HepG2 (cell line): Measurements from ENCODE around the gene TREM1. TPM values are rescaled to one million over a fixed set of nuclear protein-coding genes. Genes with fewer than 3 reads are reported as not detected.

Experiments used
- ATAC-seq: fragments of 200-7000 bp; cut with Tn5 transposase; 3 replicates; pipeline ENCODE4 v1.9.1; 2020; ENCODE audit warnings: mild to moderate bottlenecking, moderate library complexity
- BruUV-seq: library from RNA; stranded (reverse); fragments of 400-500 nt; replicated peaks from 2 replicates; lab custom pipeline; 2021; lab: Mats Ljungman, UMichigan
- CTCF ChIA-PET: fragments of 300-600 bp; formaldehyde crosslinking; extraction: SDS; loops from one replicate; lab custom pipeline; 2021; ENCODE audit warnings: low total read pairs, inconsistent platforms, low intra/inter-chr PET ratio; lab: Yijun Ruan, JAX
- POLR2A ChIA-PET: fragments of 350-600 bp; sonication (Branson Sonifier 250); formaldehyde crosslinking; loops from one replicate; lab custom pipeline; 2020; ENCODE audit warnings: antibody characterized with exemption, inconsistent platforms; lab: Yijun Ruan, JAX
- DNase-seq: peaks from one replicate; pipeline ENCODE4 v3.0.0-alpha.2; 2015; ENCODE audit warnings: low spot score
- FAIRE-seq: peaks from 3 replicates; lab custom pipeline; 2011; peaks lifted over from hg19 to GRCh38; lab: Jason Lieb, UNC
- H2AFZ ChIP-seq: one replicate; pipeline ENCODE4 v1.6.1; 2011; ENCODE audit warnings: low read length, inconsistent platforms
- H3K27ac ChIP-seq: fragments of 300-600 bp; 3 replicates; pipeline ENCODE4 v1.8.0; 2011; ENCODE audit warnings: mixed run types, mild to moderate bottlenecking, mixed read lengths, low read length, inconsistent platforms; ENCODE audit not compliant: insufficient read depth; ENCODE audit errors: extremely low read length
- H3K27me3 ChIP-seq, 2 experiments: fragments of 200-600 bp in 1 of 2; 2 replicates in 1 of 2; 3 replicates in 1 of 2; pipeline versions ENCODE4 v1.6.0 to v1.8.0; 2011; ENCODE audit warnings: low read length in 2 of 2, mild to moderate bottlenecking in 2 of 2, moderate library complexity in 2 of 2, inconsistent platforms in 1 of 2; ENCODE audit not compliant: insufficient read depth in 2 of 2, control insufficient read depth in 1 of 2
- H3K36me3 ChIP-seq, 2 experiments: fragments of 200-600 bp in 1 of 2; replicated peaks in 1 of 2; 2 replicates in 1 of 2; 3 replicates in 1 of 2; pipeline versions ENCODE4 v1.5.1 to v1.8.0; 2011; ENCODE audit warnings: low read length in 2 of 2, inconsistent platforms in 1 of 2; ENCODE audit not compliant: insufficient read depth in 2 of 2, control insufficient read depth in 1 of 2
- H3K4me1 ChIP-seq: 2 replicates; pipeline ENCODE4 v1.5.1; 2012; ENCODE audit warnings: low read length, inconsistent platforms; ENCODE audit not compliant: insufficient read depth
- H3K4me2 ChIP-seq: 2 replicates; pipeline ENCODE4 v1.6.0; 2011; ENCODE audit warnings: low read depth, low read length, inconsistent platforms
- H3K4me3 ChIP-seq, 3 experiments: fragments of 200-600 bp in 1 of 3; sonication (generic), shearing (Covaris generic) in 1 of 3; replicated peaks in 1 of 3; 2 replicates each; pipeline ENCODE4 v1.5.1; 2011 to 2016; ENCODE audit warnings: low read length in 3 of 3, inconsistent platforms in 2 of 3, low read depth in 2 of 3, mild to moderate bottlenecking in 2 of 3, control low read depth in 1 of 3, mixed read lengths in 1 of 3; ENCODE audit not compliant: insufficient read depth in 1 of 3
- H3K79me2 ChIP-seq: one replicate; pipeline ENCODE4 v1.6.1; 2011; ENCODE audit warnings: low read length, inconsistent platforms; ENCODE audit not compliant: insufficient read depth
- H3K9ac ChIP-seq: 2 replicates; pipeline ENCODE4 v1.6.0; 2011; ENCODE audit warnings: mild to moderate bottlenecking, low read depth, low read length, inconsistent platforms; ENCODE audit not compliant: insufficient read depth
- H3K9me3 ChIP-seq: 2 replicates; pipeline ENCODE4 v1.5.1; 2012; ENCODE audit warnings: mild to moderate bottlenecking, low read length
- H4K20me1 ChIP-seq: 2 replicates; pipeline ENCODE4 v1.6.0; 2011; ENCODE audit warnings: inconsistent platforms, mild to moderate bottlenecking, low read length, moderate library complexity; ENCODE audit not compliant: insufficient read depth
- ATF3 ChIP-seq: sonication (generic); formaldehyde crosslinking; IDR thresholded peaks from 2 replicates; pipeline ENCODE4 v1.4.0; 2020; ENCODE audit warnings: missing genetic modification reagents
- GFI1 ChIP-seq: sonication (generic); formaldehyde crosslinking; IDR thresholded peaks from 2 replicates; pipeline ENCODE4 v1.5.0; 2020; ENCODE audit warnings: missing genetic modification reagents, mild to moderate bottlenecking, borderline replicate concordance
- HOXA5 ChIP-seq: sonication (generic); formaldehyde crosslinking; IDR thresholded peaks from 2 replicates; pipeline ENCODE4 v1.4.0; 2020; ENCODE audit warnings: missing genetic modification reagents
- KMT2A ChIP-seq: sonication (generic); formaldehyde crosslinking; IDR thresholded peaks from 2 replicates; pipeline ENCODE4 v1.4.0; 2020; ENCODE audit warnings: missing genetic modification reagents
- PHF20 ChIP-seq: sonication (generic); formaldehyde crosslinking; IDR thresholded peaks from 2 replicates; pipeline ENCODE4 v1.5.0; 2020; ENCODE audit warnings: mild to moderate bottlenecking, missing genetic modification reagents
- REL ChIP-seq: sonication (generic); formaldehyde crosslinking; conservative IDR thresholded peaks from 2 replicates; pipeline ENCODE4 v1.8.0; 2022; ENCODE audit warnings: mild to moderate bottlenecking, missing genetic modification reagents, moderate library complexity
- SMAD9 ChIP-seq: sonication (generic); formaldehyde crosslinking; IDR thresholded peaks from 2 replicates; pipeline ENCODE4 v1.5.1; 2020; ENCODE audit warnings: mild to moderate bottlenecking, missing genetic modification reagents
- SNAPC2 ChIP-seq: sonication (generic); formaldehyde crosslinking; IDR thresholded peaks from 2 replicates; pipeline ENCODE4 v1.8.1; 2022; ENCODE audit warnings: mild to moderate bottlenecking, missing genetic modification reagents
- ZNF263 ChIP-seq: sonication (generic); formaldehyde crosslinking; IDR thresholded peaks from 2 replicates; pipeline ENCODE4 v1.4.0; 2020; ENCODE audit warnings: missing genetic modification reagents
- ZNF280D ChIP-seq: sonication (generic); formaldehyde crosslinking; IDR thresholded peaks from 2 replicates; pipeline ENCODE4 v1.5.1; 2020; ENCODE audit warnings: mild to moderate bottlenecking, missing genetic modification reagents
- ZNF329 ChIP-seq: sonication (generic); formaldehyde crosslinking; IDR thresholded peaks from 2 replicates; pipeline ENCODE4 v1.9.0; 2021; ENCODE audit warnings: low read depth, mild to moderate bottlenecking, missing genetic modification reagents
- ZNF543 ChIP-seq: sonication (generic); formaldehyde crosslinking; IDR thresholded peaks from 2 replicates; pipeline ENCODE4 v1.4.0; 2020; ENCODE audit warnings: mild to moderate bottlenecking, missing genetic modification reagents
- ZNF598 ChIP-seq: sonication (generic); formaldehyde crosslinking; IDR thresholded peaks from 2 replicates; pipeline ENCODE4 v1.5.1; 2020; ENCODE audit warnings: mild to moderate bottlenecking, missing genetic modification reagents, borderline replicate concordance
- WGBS: methylation state at CpG from one replicate; pipeline ENCODE4 v1.1.6; 2017; ENCODE audit warnings: low lambda C conversion rate; 5-methylcytosine and 5-hydroxymethylcytosine counted together
- in situ Hi-C: cut with HindIII; loops from 2 replicates; pipeline ENCODE4 v1.10.0; 2017; ENCODE audit warnings: low pct_unique_long_range_greater_than_20kb; ENCODE audit not compliant: extremely low pct_ligation_motif_present
- intact Hi-C: fragments of 100-400 bp; cut with micrococcal nuclease; formaldehyde crosslinking; loops from one replicate; pipeline ENCODE4 v1.10.0; 2022; ENCODE audit not compliant: unreplicated experiment
- polyA plus RNA-seq, 8 experiments: library from polyadenylated mRNA; depleted of rRNA in 3 of 8; stranded (reverse) in 7 of 8; unstranded in 1 of 8; fragments of >200 nt; fragmentation: Illumina TruSeq in 4 of 8; extraction: Trizol in 4 of 8; gene quantifications; 2 replicates each; pipeline versions ENCODE4 v1.2.1 to v1.2.3, GENCODE V29; 2011 to 2016; ENCODE audit warnings: low read depth in 4 of 8, missing spikeins in 1 of 8, mixed read lengths in 1 of 8; ENCODE audit not compliant: insufficient read depth in 1 of 8
- total RNA-seq, 5 experiments: library from RNA; depleted of rRNA; stranded (reverse); fragments of >200 nt; fragmentation: Illumina TruSeq; extraction: Trizol; gene quantifications; 2 replicates each; pipeline ENCODE4 v1.2.3, GENCODE V29; 2016; ENCODE audit warnings: low read depth in 1 of 5
- TF ChIP-seq, protein P1 (sequence below): IDR thresholded peaks from 2 replicates; pipeline ENCODE4 v1.4.0; 2020; ENCODE audit warnings: mild to moderate bottlenecking, missing genetic modification reagents

Gene TREM1
- total and polyA plus RNA-seq, 2 of the 13 experiments (the other 11 are each of a cell fraction or from before 2014, with no cell fraction given): 0.49 TPM; not detected in 1

DNA sequence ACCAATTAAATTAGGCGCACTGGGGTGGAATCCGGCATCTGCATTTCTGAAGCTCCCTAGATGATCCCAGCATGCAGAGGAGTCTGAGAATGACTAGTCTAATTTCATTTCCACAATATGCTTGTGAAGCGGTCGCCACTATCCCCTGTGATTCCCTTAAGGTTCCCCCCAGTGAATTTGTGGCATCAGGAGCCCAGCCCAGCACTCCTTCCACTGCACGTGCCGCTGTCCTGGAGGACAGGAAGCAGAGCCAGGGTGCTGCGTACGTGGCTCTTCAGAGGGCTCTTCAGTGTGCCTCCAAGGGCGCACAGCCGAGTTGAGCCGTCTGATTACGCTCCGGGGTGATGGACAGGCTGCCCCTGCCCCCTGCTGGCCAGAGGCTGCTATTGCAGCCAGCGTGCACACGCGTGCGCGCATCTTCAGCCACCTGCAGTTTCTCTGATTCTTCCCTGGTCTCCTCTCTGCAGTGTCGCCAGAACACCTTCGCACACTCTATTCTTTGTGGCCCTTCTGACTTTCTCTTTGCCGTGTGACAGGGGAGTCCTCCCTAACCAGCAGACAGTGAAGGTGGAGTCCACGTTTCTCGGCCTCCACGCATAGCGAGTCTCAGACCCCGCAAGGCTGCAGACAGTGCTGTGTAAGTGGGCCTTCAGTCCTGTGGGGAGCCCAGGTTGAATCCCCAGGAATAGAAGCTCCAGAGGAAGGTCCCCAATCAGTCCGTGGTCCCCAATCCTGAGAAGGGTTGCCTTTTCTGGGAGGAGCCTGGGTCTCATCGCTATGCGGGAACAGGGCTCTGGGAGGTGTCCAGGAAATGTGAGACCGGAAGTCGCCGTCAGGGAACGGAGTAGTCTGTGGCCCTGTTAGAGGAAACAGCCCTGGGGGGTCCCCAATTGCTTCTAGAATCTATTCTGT, 32.4 kb upstream of the TREM1 start:
- DNase-seq (peak; percentile 70), ATAC-seq (peak; percentile 88), FAIRE-seq (peak; percentile 82)
- no peaks in the 10 kb centered on the region for H3K9me3 ChIP-seq
- H3K9ac ChIP-seq: 0 out of 2 replicates have a peak overlapping the region, but pooled peaks have one; percentile 12
- WGBS: 37% methylated on average over 25 of the region's 33 CpGs
- H3K27me3 ChIP-seq: peaks cover 0 to 23% of the 10 kb centered on the region in 2 experiments; a peak in 3 of 5 replicates
- in situ Hi-C loops: no loop called here
- POLR2A ChIA-PET: no interaction called here
- BruUV-seq: no TSS peak
- CTCF ChIA-PET: interaction anchor here (0.7 to 4.7 kb wide), 4 partner anchors 12 to 227 kb away, joined by 3 to 37 read pairs (median 4); no protein-coding TSS in a partner anchor
- H4K20me1 ChIP-seq: no peaks in the 10 kb centered on the region
- peaks cover 35% of the 10 kb centered on the region for H3K4me1 ChIP-seq
- H3K27ac ChIP-seq: no peak overlapping the region
- H3K4me2 ChIP-seq: peak overlapping the region; percentile 70
- H2AFZ ChIP-seq: peak overlapping the region; percentile 15
- H3K4me3 ChIP-seq: peak overlapping the region; percentile 1 to 42 (median 11); a peak in 3 of 6 replicates
- no peaks in the 10 kb centered on the region for H3K79me2 ChIP-seq
- H3K36me3 ChIP-seq: no peaks in the 10 kb centered on the region
- intact Hi-C loops: loop anchor here (1.0 to 5.0 kb wide), 3 partner anchors 13 to 227 kb away; no protein-coding TSS in a partner anchor
- peak; percentile 59 for TF ChIP-seq ATF3
- TF ChIP-seq REL: 0 out of 2 replicates have a peak, but pooled peaks have one; percentile 43
- TF ChIP-seq SNAPC2: no peak
- TF ChIP-seq ZNF280D: 0 out of 2 replicates have a peak, but pooled peaks have one; percentile 83
- TF ChIP-seq SMAD9 (CRISPR knock-in tag): no peak
- peak; percentile 52; the same call in 1 of the 2 replicates for TF ChIP-seq ZNF598 (CRISPR knock-in tag)
- no peak for TF ChIP-seq GFI1
- no peak for TF ChIP-seq ZNF263 (CRISPR knock-in tag)
- no peak for TF ChIP-seq KMT2A
- TF ChIP-seq HOXA5 (CRISPR knock-in tag): 0 out of 2 replicates have a peak, but pooled peaks have one; percentile 44
- TF ChIP-seq PHF20 (CRISPR knock-in tag): no peak
- TF ChIP-seq, protein P1, sequence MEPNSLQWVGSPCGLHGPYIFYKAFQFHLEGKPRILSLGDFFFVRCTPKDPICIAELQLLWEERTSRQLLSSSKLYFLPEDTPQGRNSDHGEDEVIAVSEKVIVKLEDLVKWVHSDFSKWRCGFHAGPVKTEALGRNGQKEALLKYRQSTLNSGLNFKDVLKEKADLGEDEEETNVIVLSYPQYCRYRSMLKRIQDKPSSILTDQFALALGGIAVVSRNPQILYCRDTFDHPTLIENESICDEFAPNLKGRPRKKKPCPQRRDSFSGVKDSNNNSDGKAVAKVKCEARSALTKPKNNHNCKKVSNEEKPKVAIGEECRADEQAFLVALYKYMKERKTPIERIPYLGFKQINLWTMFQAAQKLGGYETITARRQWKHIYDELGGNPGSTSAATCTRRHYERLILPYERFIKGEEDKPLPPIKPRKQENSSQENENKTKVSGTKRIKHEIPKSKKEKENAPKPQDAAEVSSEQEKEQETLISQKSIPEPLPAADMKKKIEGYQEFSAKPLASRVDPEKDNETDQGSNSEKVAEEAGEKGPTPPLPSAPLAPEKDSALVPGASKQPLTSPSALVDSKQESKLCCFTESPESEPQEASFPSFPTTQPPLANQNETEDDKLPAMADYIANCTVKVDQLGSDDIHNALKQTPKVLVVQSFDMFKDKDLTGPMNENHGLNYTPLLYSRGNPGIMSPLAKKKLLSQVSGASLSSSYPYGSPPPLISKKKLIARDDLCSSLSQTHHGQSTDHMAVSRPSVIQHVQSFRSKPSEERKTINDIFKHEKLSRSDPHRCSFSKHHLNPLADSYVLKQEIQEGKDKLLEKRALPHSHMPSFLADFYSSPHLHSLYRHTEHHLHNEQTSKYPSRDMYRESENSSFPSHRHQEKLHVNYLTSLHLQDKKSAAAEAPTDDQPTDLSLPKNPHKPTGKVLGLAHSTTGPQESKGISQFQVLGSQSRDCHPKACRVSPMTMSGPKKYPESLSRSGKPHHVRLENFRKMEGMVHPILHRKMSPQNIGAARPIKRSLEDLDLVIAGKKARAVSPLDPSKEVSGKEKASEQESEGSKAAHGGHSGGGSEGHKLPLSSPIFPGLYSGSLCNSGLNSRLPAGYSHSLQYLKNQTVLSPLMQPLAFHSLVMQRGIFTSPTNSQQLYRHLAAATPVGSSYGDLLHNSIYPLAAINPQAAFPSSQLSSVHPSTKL: peak; percentile 77
- no peak for TF ChIP-seq ZNF329 (CRISPR knock-in tag)
- TF ChIP-seq ZNF543 (CRISPR knock-in tag): no peak
